NCI-H1105 treated with DMSO at 0.1 percent for 48 hours (cell line): ENCODE measurements around the gene SYK.

Experiments
- DNase-seq: peaks from one replicate; lab custom pipeline; 2025; lab: John Stamatoyannopoulos, UW

The SYK gene

DNA sequence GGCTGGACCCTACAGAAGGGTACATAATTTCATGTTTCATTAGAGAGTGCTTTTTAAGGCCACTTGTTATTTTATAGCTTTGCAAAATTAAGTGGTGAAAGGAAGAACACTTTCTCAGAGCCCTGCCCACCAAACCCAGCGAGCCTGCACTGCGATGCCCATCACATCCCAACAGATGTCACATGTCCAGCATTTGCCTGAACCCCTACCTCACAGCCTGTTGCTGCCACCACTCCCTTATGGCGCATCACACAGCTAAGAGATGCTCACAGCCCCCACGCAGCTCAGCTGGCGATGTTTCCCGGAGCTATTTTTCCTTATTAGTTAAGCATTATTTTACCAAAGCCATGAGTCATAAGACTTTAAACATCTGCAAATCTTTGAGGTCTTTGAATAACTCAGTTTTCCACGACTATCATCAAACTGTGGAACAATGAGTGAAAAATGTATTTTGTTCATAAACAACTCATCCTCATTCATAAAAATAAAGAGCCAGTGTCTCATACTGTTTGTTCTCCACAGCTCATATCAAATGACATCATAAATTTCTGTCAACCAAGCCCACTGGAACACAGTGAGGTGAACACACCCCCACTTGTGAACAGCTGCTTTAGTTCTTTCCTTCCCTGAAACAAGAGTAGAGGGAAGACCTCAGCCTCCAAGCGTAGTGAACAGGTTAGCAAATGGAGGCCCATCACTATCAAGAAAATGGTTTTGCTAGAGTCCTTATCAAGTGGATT lies 104.9 kb downstream of the SYK start:
- DNase-seq = no peak

- DNase-seq = no peak
Measured at GRCh38 chr9:90907056-90907445, 105.4 kb downstream of the SYK start.

DNA sequence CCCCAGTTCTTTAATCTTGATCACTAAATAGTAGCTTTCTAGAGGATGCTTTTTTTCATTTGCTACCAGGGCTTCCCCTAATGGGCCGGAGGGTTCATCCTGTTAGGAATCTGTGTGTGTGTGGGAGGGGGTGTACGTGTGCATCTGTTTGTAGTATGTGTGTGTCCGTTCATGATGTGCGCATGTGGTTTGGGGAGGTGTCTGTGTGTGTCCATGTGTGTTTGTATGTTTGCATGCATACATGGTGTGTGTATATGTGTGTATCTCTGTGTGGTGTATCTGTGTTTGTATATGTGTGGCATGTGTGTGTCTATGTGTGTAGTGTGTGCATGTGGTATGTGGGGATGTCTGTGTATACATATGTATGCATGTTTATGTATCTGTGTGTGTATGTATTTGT lies 106.2 kb downstream of the SYK start:
- no peak for DNase-seq

GRCh38 chr9:90909225-90909624 lies 107.6 kb downstream of the SYK start:
- no peak for DNase-seq

- no peak for DNase-seq
Measured at GRCh38 chr9:90909747-90910283, 108.2 kb downstream of the SYK start.

GRCh38 chr9:90914196-90914595 lies 112.6 kb downstream of the SYK start:
- DNase-seq = no peak

DNA sequence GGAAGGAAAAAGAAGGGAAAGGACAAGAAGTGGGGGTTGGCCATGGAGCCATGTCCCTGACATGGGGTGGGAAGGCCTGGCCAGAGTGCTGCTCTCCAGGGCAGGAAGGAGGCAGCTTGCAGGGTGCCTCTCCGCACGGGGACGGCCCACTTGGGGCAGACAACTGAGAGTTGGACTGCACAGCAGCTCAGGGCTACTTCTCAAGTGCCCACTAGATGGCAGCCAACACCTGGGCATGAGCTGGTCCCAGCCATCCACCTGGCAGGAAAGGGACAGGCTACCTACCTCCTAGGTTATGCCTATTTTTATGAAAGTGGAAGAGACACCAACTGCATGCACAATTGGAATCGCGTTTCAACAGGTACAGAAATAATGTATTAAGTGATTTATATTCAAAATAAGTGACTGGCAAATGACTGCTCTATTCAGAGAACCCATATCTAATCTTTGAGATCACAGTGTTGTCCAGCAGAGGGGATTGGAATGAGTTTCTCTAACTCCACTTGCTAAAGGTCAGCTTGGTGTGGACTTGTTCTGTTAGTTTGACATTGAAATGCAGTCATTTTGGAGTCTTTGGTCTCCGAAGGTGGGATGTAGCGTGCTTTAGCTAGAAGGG lies 113.4 kb downstream of the SYK start:
- peak; percentile 69 for DNase-seq

DNA sequence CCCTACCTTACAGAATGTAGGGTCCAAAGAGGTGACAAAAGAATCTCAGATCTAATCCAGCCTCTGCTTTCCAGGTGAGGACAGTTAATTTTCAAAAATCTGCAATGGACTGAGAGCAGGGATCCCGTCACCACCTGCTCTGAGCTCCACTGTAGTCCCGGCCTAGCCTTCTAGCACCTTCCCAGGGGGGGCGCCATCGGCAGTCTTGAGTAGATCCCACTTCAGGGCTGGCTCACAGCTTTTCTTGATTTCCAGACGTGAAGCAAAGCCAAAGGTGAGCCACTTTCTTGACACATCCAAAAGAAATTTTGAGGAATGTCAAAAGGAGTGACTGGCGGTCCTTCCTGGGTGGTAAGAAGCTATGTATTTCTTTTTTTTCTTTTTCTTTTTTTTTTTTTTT lies 114.1 kb downstream of the SYK start:
- no peak for DNase-seq

DNA sequence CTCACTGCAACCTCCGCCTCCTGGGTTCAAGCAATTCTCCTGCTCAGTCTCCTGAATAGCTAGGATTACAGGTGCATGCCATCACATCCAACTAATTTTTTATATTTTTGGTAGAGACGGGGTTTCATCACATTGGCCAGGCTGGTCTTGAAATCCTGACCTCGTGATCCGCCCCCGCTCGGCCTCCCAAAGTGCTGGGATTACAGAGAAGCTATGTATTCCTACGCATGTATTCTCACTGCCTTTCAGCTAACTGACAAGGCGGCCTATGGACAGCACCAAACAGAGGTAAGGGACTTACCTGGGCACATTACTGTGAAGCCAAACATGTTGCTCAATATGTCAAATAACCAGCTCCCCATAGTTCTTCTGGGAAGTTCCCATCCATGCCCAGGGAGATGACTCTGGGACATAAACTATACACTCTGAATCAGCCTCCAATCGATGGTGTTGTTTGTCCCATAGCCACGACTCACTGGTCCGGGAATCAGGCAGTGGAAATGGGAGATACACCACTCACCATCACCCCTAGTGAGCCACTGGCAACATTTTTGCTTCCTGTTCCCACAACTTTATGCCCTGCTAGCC lies 114.6 kb downstream of the SYK start:
- no peak for DNase-seq

DNA sequence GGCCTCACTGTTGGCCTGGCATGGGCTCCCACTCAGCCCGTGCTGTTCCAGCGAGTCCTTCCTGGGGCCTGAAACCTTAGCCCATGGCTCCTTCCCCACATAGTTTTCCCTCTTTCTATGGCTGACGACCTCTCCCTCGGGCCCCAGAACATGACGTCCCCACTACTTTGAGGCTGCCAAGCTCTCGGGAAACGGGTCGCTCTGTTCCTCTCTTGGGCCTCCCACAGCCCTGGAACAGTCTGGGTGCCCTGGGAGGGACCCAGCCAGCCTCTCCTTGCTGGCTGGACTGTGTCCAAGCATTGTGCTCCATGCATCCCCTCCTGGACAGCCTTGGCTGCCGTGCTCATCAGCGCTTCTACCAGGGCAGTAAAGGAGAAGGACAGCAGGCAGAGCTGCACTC lies 118.3 kb downstream of the SYK start:
- DNase-seq = no peak

GRCh38 chr9:90921104-90921503 lies 119.5 kb downstream of the SYK start:
- peak; percentile 89 for DNase-seq

- DNase-seq = no peak
Measured at GRCh38 chr9:90921969-90922368, 120.3 kb downstream of the SYK start.

DNA sequence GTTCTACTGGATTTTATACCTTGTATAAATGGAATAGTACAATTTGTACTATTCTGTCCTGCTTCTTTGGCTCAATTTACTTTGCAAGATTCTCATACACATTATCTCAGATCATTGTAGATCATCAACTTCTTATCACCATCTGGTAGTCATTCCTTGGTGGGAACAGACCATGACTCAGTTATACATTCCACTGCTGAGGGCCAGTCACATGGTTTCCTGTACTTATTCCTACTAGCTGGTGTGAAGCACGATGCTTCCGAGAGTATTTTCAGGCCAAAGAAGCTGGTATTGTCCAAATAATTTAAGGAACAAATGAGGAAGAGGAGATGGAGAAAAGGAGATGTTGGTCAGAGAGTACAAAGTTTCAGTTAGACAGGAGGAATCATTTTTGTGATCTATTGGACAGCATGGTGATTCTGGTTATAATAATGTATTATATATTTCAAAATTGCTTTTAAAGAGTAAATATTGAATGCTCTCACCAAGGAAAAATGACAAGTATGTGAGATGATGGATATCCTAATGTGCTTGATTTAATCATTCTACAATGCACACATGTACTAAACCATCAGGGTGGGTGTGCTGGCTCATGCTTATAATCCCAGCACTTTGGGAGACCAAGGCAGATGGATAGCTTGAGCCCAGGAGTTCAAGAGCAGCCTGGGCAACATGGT lies 124.1 kb downstream of the SYK start:
- no peak for DNase-seq

GRCh38 chr9:90926936-90927335 lies 125.3 kb downstream of the SYK start:
- DNase-seq = no peak

GRCh38 chr9:90927496-90927895 lies 125.9 kb downstream of the SYK start:
- DNase-seq = no peak

- DNase-seq = no peak
Measured at GRCh38 chr9:90929626-90930025, 128.0 kb downstream of the SYK start.

GRCh38 chr9:90933468-90933867 lies 131.8 kb downstream of the SYK start:
- DNase-seq = no peak

GRCh38 chr9:90939351-90939750 lies 137.7 kb downstream of the SYK start:
- peak; percentile 55 for DNase-seq

DNA sequence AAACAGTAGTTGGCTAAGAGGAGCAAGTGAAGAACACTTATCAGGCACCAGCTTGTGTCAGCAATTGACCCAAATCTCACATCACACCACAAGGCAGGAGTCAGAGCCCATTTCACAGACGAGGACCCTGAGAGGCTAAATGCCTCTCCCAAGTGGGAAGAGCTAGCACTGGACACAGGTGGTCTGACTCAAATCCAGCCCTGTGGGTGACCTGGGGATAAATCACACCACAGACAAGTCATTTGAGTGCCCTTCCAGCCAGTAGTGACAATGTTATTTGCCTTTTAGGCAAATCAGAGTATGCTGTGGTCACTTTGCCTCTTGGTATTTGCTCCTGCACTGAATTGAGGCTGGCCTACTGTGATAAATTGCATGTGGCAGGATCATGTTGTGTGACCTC lies 138.7 kb downstream of the SYK start:
- no peak for DNase-seq

GRCh38 chr9:90941661-90942060 lies 140.0 kb downstream of the SYK start:
- DNase-seq = no peak

DNA sequence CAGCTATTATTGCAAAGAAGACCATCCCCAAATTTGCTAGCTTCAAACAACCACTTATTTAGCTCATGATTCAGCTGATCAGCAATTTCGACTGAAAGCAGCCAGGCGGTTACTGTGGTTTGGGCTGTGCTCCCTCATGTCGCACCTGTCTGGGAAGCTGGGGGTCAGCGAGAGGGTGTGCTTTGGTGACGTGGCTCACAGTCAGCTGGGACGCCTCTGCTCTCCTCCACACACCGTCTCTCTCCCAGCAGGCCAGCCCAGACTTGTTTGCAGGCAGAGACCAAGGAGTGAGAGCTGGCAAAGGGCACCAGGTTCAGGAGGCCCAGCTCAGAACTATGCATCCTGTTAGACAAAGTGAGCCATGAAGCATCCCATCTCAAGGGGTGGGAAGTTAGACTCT lies 140.9 kb downstream of the SYK start:
- peak; percentile 73 for DNase-seq

- no peak for DNase-seq
Measured at GRCh38 chr9:90943341-90943740, 141.7 kb downstream of the SYK start.

GRCh38 chr9:90945336-90945735 lies 143.7 kb downstream of the SYK start:
- DNase-seq = no peak
